GM18867 (cell line): Measurements from ENCODE around the gene INPP4B.

Experiments used
- ATAC-seq: cut with Tn5 transposase; IDR thresholded peaks from one replicate; pipeline ENCODE4 v1.9.1; 2021; ENCODE audit warnings: mild to moderate bottlenecking, moderate library complexity; ENCODE audit not compliant: unreplicated experiment

The INPP4B gene

DNA sequence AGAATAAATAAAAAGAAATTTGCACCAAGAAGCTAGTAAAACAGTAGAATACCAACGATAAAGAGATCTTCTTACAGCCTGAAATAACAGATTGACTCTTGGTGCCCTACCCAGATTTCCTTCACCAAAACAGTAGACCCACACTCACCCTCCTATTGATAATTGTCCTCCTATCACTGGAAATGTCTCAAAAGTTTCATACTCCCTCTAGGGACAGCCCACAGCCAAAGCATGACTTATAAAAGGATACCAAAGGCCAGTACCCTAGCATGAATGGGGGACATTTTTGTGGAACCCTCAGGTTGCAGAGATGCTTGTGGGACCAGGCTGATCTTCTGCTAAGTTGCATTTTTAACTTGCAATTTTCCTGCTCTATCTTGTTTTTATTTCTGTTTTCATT, 104.1 kb downstream of the INPP4B start:
- ATAC-seq = no peak

DNA sequence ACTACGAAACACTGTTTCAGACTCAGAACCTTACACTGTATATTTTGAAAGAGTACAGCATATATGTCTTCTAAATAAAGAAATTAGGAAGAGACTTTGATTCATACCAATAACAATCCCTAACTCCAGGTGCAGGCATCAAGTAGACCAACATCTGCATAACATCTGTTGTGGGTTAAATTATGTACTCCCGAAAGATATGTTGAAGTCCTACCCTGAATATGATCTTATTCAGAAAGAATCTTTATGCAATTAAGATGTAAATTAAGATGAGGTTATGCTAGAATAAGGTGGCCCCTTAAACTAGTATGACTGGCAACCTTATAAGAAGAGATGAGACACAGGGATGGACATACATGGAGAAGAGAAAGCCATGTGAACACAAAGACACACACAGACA, 117.9 kb downstream of the INPP4B start:
- no peak for ATAC-seq

DNA sequence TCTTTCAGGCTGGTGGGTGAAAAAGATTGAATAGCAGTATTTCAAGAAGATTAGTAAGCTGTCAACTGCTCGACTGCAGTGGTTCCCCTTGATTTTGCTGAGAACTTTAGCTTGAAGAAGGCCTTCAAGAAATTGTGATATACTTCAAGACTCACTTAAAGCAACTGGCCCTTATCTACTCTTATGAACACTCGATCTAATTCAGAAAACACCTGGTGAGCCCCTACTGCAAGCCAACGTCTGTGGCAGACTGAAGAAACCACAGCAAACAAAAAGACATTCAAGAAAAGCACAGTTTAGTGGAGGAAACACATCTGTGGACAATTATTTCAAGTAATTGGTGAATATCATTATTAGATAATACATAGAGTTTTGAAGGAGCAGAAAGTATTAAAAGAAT, 119.0 kb downstream of the INPP4B start:
- no peak for ATAC-seq

DNA sequence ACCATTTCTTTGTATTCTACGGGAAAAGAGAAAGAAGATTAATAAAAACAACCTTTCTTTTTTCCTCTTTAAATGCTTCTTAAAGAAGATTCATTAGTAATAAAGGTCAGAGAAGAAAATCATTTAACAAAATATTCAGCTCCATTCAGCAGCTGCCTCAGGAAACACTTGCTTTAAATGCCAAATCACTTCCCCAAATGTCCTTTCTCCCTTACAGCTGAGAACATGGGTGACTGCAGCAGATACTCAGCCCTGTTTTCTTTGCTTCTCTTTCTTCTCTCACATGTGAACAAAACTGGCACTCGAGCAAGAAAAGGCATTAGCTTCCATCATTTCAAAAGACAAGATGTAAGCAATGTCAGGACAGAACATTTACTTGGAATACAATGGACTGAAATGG, 120.2 kb downstream of the INPP4B start:
- no peak for ATAC-seq

DNA sequence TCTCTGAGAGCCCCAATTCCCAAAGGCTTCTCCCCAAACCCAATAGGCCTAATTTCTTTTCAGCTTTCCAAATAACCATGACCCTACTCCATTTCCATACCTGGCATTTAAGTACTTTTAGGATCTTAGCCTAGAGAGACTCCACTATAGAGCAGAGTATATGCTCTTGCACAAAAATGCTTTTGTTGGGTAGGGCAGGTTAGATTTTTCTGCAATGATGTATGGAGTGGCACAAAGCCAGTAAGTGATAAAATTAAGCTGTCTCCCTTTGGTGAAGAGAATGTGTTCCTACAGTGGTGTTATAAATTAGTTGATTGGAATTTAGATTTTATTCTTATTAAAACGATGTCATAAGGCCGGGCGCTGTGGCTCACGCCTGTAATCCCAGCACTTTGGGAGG, 124.9 kb downstream of the INPP4B start:
- ATAC-seq = no peak

DNA sequence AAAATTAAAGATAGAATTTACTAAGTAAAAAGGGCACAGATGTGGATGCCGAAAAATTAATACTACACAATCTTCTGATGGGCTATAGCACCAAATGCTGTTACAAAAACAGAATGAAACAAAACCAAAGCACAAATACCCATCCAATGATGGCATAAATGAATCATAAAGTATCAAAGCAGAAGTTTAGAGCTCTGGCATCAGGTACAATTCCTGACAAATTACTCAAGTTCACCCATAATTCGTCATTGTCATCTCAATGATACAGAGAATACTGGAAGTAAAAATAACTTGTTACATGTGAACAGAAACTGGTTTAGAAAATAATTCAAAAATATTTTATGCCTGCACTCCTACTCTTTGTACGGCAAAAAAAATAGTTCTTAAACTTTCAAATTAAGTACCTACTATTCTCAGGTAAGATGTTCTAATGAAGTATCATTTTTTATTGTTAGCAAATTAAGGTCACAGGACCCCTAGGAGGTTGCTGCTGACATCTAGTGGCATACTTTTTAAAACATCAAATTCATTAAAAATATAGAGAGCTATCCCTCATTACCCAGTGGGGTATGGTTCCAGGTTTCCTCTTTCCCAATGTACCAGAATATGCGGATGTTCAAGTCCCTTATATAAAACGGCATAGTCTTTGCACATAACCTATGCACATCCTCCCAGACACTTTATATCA, 126.1 kb downstream of the INPP4B start:
- ATAC-seq = no peak

DNA sequence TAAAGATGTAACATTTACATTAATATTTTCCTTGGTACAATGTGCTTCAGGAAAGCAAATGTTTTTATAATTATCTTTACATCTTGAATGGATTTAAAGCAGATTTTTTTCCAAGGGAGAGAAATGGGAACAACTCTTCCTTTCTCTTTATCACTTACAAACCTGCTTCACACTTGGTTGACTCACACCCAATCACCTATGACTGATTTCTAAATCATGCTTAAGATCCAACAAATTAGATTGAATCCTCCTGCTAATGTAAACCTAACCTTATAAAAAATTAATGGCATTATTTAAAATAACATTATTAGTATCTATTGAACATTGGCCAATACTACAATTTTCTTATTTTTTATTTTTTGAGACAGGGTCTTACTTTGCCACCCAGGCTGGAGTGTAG, 127.1 kb downstream of the INPP4B start:
- no peak for ATAC-seq

DNA sequence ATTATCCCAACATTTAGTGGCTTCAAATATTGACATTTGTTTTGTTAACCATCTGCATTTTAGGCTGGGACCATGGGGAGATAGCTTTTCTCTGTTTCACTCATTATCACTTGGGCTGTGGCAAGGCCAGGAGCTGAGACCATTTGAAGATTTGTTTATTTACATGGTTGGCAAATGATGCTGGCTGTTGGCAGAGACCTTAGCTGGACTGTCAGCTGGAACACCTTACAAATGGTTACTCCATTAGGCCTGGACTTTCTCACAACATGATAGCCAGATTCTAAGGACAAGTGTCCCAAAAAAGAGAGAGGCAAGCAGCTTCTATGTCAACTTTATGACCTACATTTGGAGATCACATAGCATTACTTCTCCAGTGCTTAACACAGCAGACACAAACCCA, 130.4 kb downstream of the INPP4B start:
- no peak for ATAC-seq

DNA sequence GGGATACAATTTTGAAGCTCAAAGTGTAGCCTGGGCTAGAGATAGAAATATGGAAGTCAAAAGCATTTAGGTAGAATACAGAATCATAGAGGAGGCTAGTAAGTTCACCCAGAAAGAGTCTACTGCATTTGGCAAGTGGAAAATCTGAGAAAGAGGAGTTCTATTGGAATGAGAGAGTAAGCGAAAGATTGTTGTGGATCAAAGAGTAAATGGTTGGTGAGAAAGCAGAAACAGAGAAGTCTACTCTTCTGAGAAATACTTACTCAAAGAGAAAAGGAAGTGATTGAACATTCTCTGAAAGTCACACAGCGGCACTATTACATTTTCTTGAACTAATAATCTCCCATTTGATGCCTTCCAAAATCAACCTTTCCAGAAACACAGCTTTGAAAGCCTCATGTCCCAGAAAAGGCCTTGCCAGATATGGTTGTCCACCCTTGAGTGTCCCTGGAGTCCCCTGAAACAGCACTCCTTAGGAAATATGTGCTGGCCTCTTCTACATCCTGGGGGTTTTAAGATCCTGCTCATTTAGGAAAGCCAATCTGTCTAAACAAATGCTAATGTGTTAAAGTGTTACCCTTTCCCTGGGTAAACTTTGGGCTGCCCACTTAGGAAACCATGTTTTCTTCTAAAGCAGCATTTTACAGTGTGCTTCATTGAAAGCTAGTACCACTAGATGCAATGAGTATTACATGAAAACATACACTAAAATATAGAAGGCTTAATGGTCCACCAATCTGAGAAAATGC, 132.6 kb downstream of the INPP4B start:
- ATAC-seq = no peak

DNA sequence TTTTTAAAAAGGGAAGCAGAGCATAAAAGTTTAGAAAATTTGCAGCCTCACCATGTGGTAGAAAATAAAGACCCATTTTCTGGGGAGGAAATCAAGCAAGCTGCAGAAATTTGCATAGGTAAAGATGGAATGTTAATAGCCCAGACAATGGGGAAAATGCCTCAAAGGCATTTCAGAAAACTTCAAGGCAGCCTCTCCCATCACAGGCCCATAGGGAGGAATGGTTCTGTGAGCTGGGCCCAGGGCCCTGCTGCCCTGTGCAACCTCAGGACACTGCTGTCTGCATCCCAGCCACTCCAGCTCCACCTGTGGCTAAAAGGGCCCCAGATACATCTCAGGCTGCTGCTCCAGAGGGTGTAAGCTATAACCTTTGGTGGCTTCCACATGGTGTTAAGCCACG, 137.9 kb downstream of the INPP4B start:
- ATAC-seq = no peak

DNA sequence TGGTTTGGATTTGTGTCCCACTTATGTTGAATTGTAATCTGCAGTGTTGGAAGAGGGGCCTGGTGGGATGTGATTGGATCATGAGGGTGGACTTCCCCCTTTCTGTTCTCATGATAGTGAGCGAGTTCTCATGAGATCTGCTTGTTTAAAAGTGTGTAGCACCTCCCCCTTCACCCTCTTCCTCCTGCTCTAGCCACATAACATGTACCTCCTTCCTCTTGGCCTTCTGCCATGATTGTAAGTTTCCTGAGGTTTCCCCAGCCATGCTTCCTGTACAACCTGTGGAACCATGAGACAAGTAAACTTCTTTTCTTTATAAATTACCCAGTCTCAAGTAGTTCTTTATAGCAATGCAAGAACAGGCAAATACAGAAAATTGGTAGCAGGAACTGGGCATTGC, 138.7 kb downstream of the INPP4B start:
- ATAC-seq = no peak

DNA sequence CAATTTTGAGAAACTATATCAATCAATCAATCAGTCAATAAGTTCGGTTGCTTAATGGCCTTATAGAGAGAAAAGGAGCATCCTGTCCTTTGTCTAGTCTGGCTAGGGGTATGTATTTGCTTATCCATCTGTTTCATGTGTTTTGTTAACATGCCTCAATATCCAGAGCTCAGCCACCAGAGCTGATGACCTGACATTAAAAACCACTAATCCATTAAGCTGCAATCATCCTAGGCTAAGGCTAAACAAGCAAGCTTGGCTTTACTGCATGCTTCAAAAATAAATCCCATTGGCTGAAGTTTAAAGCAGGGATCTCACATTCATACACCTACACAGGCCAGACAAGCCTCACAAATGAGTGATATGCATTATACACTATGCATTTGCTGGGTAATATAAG, 139.7 kb downstream of the INPP4B start:
- no peak for ATAC-seq

DNA sequence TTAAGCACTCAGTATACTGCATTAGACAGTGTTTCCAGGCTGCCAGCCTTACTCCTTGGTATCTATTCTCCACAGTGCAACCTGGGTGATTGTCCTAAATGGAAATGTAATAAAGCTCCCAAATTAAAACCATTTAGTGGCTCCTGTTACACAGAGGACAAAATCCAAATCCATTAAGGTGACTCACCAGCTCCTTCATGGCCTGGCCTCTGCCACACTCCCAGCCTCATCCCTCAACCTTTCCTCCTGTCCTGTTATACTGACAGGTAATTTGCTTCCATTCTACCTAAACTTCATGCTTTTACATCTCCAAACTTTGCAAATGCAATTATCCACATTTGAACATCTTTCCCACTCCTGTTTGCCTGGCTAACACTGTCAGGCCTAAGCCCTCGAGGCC, 140.3 kb downstream of the INPP4B start:
- ATAC-seq = no peak

DNA sequence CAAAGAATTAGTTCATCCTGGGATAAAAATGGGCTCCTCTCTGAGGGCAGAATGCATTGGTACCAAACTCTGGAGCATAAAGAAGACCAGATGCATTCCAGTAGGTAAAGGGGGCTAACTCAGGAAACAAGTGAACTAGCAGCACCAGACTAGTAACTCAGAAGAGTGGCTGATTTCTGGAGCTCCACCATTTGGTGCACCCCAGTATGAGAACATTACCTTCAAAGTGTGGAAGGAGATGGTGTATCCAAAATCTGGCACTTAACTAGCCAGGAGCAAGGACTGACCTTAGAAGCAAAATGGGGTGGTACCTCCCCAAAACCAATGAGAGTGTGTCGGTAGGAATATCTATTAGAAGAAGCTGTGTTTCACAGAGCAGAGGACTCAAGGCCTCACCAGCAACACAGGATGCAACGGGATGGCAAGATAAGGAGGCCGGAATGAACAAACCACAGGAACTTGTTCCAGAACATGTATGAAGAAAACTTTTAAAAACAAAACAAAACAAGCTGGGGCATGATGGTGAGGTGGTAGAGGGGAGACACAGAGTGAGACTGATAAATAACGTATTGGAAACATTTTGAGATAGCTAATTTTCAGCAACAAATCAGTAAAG, 142.3 kb downstream of the INPP4B start:
- no peak for ATAC-seq

DNA sequence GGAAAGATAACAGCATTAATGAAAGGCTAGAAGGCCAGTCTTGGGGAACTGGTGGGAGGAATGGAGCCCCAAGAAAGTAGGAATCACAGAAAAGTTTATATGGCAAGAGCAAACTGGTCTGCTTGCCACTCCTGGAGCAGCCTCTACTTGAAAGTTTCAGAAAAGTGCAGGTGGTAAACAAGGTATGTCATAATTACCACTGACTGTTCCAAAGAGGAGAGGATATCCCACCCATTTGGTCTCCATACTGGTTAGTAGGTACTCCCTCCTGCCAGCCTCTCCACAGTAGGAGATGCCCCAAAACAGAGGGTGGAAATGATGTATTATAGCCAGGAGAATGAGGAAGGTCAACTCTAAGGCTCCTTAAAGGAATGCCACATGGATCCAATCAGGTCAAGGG, 145.1 kb downstream of the INPP4B start:
- ATAC-seq = no peak

DNA sequence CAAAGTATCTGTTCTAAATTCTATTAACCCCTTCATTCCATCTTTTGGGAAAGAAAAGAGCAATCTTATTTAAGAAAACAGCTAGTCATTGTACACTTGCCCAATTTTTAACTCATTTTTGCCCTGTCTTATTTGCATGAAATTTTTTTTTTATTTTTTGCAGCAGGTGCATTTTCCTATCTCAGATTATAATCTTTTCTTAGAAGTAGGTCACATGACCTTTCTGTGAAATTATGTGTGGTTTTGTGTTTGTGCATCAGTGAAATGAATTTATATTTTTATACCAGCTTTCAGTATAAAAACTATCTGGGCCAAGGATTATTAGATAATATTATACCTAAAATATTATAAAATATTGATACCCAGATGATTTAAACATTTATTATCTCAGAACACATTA, 145.6 kb downstream of the INPP4B start:
- no peak for ATAC-seq

DNA sequence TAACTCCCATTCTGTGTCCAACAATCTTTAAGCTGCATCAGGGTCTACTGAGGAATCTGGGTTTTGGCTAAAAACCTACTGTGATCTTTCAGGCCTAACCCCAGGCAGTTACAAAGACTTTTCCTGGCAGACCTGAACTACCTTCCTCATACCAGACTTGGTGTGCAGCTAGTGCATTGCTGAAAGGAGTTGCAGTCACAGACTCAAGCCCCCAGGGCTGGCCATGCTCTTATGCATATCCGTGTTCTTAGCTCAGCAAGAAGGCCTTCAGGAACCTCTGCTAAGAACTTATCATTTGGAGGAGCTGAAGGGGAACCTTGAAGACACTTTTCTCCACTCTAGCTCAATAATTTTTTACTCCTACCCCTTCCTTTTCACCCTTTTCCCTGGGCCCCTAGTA, 147.5 kb downstream of the INPP4B start:
- ATAC-seq = no peak

DNA sequence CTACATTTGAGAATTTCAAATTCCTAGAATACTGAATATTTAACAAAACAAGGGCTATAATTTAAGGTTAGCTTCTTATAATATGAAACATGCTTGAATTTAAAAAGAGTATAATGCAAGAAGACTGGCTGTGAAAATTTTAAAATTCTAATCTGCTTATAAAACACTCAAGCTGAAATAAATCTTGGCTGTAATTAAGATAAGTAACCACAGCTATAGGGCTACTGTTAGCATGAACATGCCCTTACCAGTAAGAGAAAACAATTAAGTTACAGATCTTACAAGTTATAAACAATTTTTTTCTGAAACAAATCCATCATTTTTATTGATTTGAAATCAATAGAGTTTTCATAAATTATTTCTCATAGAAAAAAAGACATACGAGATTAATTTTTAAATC, 148.2 kb downstream of the INPP4B start:
- ATAC-seq = no peak

DNA sequence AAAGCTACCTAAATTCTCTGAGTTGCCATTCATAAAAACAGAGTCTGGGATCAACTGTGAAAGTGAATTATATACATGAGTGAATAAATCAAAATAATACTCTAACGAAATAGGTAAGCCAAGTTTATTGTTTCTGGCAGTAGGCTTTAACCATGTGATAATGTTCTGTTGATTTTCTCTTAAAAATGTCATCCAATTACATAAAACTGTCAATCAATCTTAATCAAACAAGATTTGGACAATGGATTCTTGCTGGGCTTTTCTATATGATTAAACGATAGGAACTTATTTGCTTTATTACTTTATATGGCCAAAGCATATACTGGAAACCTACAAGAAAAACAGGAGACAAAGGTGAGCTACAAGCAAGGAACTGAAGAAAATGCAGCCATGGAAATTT, 148.8 kb downstream of the INPP4B start:
- no peak for ATAC-seq

DNA sequence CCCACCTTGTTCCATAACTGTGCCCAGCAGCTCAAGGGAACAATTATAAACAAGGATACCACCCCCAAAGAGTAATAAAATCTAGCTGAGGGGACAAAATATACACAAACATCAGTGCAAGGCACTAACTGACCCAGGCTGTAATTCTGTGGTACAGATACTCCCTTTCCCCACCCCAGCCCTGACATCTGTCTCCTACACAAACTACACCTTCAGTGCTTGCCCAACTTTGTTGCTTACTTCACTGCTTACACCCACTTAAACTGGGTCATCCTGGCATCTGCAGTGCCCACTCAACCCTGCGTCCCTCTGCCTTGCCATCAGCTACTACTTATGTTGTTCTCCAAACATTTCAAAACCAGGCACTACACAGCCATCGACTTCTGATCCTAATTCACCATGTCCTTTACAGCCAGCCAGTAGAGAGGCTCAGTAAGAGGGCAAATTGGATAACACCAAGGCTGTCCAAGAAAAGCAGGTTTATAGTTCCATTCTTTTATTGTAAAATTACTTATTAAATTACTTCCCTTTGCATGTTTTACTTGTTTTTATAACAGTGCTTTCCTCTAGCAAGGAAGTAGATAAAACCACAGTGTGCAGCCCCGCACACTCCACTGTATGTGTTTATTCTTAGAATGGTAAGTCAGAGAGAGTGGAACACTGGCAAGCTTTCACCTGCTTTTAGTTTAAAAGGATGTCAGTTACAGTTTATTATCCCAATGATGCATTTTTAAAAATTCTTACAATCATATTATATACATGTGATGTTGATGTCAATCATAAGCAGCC, 149.6 kb downstream of the INPP4B start:
- ATAC-seq = no peak

DNA sequence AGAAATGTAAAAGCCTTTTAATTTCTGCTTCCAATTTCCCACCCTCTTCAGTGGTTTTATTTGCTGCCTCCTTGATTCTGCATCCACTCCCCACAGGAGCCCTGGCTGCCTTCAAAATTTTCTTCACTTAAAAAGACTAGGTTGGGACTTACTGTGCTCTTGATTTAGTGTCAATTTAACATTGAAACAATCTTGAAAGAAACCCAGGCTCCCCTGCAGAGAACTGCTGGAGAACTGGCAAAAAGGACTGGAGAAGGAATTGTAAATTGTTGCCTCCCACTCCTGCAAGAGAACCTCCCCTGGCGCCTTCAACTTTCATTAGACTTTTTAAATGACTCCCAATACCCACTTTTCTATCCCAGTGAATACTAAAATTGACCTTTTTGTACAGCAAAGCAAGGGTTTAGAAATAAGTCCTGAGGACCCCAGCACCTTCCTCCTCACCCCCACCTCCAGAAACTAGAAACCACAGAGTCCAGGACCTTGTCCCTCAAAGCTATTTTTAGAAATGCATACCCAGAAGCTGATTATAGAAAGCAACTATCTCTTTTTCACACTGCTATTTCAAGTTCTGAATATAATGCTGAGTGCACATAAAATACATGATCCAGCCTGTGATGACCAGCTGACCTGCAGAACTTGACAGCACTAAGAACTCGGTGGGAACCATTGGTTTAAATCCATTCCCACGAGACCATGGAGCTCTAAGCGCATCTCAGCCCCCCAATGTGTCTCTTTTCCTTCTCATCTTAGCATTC, 155.5 kb downstream of the INPP4B start:
- ATAC-seq = no peak
